ENCODE measurements around the gene CFAP251. TPM values are rescaled to one million over a fixed set of nuclear protein-coding genes. Genes with fewer than 3 reads are reported as not detected.

Gene CFAP251
- polyA plus RNA-seq, 1 donor (not counting 4 experiments of a cell fraction or from before 2014, with no cell fraction given), result 74.2 TPM

DNA sequence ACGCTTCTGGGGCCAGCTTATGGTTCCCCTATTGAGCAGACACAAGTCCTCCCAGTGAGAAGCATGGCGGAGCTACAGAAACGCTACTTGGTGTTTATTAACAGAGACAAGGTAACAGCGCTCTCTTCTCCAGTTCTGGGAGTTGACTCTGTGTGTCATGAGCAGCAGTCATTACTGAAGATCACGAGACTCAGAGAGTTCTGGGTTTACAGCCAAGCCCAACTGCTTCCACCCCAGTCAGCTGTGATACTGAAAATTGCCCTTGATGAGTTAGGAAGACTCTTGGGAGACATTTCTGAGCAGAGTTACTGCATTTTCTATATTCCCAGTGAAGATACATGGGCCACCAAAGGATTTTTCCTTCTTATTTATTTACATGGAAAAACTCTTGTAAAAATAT is 48.6 kb downstream of the CFAP251 start:
- no peaks in the 10 kb centered on the region for H3K79me2 ChIP-seq (ENCODE audit: control insufficient read depth, insufficient read depth, low read length)
- no peaks in the 10 kb centered on the region for H3K27me3 ChIP-seq (ENCODE audit: control insufficient read depth, extremely low read depth, insufficient read depth, low read length)
- H3K36me3 ChIP-seq (ENCODE audit: control insufficient read depth in 2 of 2, extremely low read depth in 1 of 2, insufficient read depth in 2 of 2, low read length in 2 of 2), result peaks cover 46 to 65% of the 10 kb centered on the region in 2 experiments
- H3K9me3 ChIP-seq (ENCODE audit: control insufficient read depth, low read depth, low read length), result no peaks in the 10 kb centered on the region
- TF ChIP-seq EZH2 (IDR thresholded peaks at IDR 0.05; ENCODE audit: low read length), result no peak
- H2AFZ ChIP-seq (ENCODE audit: control insufficient read depth, low read length), result no peak overlapping the region
- H3K9ac ChIP-seq (ENCODE audit: control insufficient read depth, extremely low read depth, insufficient read depth, low read length), result no peak overlapping the region
- FAIRE-seq, result no peak
- peaks cover 13% of the 10 kb centered on the region for H3K4me1 ChIP-seq (ENCODE audit: control insufficient read depth, extremely low read depth, insufficient read depth, low read length)
- H3K27ac ChIP-seq (ENCODE audit: control insufficient read depth, insufficient read depth, low read length), result no peak overlapping the region
- H3K4me2 ChIP-seq (ENCODE audit: control insufficient read depth, extremely low read depth, insufficient read depth, low read depth, low read length), result no peak overlapping the region
- H4K20me1 ChIP-seq (ENCODE audit: control insufficient read depth, extremely low read depth, insufficient read depth, low read length), result no peaks in the 10 kb centered on the region
- no peaks in the 10 kb centered on the region for H3K9me1 ChIP-seq (ENCODE audit: control insufficient read depth, extremely low read depth, insufficient read depth, low read length)
- dilution Hi-C loops (cut with MboI; ENCODE audit: extremely low pct_ligation_motif_present, low sequenced_read_pairs), result no loop called here
- DNase-seq (ENCODE audit: low read depth, low spot score), result no peak
- H3K4me3 ChIP-seq (ENCODE audit: control insufficient read depth in 2 of 3, extremely low read depth in 1 of 3, insufficient read depth in 2 of 3, low read depth in 1 of 3, low read length in 3 of 3), result no peak overlapping the region

- dilution Hi-C loops (cut with MboI; ENCODE audit: extremely low pct_ligation_motif_present, low sequenced_read_pairs), result no loop called here
- peaks cover 13% of the 10 kb centered on the region for H3K4me1 ChIP-seq (ENCODE audit: control insufficient read depth, extremely low read depth, insufficient read depth, low read length)
- no peaks in the 10 kb centered on the region for H3K79me2 ChIP-seq (ENCODE audit: control insufficient read depth, insufficient read depth, low read length)
- H3K4me3 ChIP-seq (ENCODE audit: control insufficient read depth in 2 of 3, extremely low read depth in 1 of 3, insufficient read depth in 2 of 3, low read depth in 1 of 3, low read length in 3 of 3), result no peak overlapping the region
- H4K20me1 ChIP-seq (ENCODE audit: control insufficient read depth, extremely low read depth, insufficient read depth, low read length), result no peaks in the 10 kb centered on the region
- H3K9ac ChIP-seq (ENCODE audit: control insufficient read depth, extremely low read depth, insufficient read depth, low read length), result no peak overlapping the region
- H3K9me3 ChIP-seq (ENCODE audit: control insufficient read depth, low read depth, low read length), result no peaks in the 10 kb centered on the region
- H3K36me3 ChIP-seq (ENCODE audit: control insufficient read depth in 2 of 2, extremely low read depth in 1 of 2, insufficient read depth in 2 of 2, low read length in 2 of 2), result peaks cover 36 to 50% of the 10 kb centered on the region in 2 experiments
- H3K27ac ChIP-seq (ENCODE audit: control insufficient read depth, insufficient read depth, low read length), result no peak overlapping the region
- H3K27me3 ChIP-seq (ENCODE audit: control insufficient read depth, extremely low read depth, insufficient read depth, low read length), result no peaks in the 10 kb centered on the region
- no peak overlapping the region for H2AFZ ChIP-seq (ENCODE audit: control insufficient read depth, low read length)
- TF ChIP-seq EZH2 (IDR thresholded peaks at IDR 0.05; ENCODE audit: low read length) (no peak), CTCF (optimal IDR thresholded peaks at IDR 0.05 in 1 of 3, IDR thresholded peaks at IDR 0.05 in 1 of 3, conservative IDR thresholded peaks at IDR 0.05 in 1 of 3; ENCODE audit: extremely low read depth in 1 of 3, insufficient read depth in 2 of 3, low read length in 3 of 3) (no peak)
- FAIRE-seq (no peak), DNase-seq (ENCODE audit: low read depth, low spot score) (no peak)
- H3K9me1 ChIP-seq (ENCODE audit: control insufficient read depth, extremely low read depth, insufficient read depth, low read length), result no peaks in the 10 kb centered on the region
- no peak overlapping the region for H3K4me2 ChIP-seq (ENCODE audit: control insufficient read depth, extremely low read depth, insufficient read depth, low read depth, low read length)
Measured at GRCh38 chr12:121968876-121969275, 50.5 kb downstream of the CFAP251 start.

DNA sequence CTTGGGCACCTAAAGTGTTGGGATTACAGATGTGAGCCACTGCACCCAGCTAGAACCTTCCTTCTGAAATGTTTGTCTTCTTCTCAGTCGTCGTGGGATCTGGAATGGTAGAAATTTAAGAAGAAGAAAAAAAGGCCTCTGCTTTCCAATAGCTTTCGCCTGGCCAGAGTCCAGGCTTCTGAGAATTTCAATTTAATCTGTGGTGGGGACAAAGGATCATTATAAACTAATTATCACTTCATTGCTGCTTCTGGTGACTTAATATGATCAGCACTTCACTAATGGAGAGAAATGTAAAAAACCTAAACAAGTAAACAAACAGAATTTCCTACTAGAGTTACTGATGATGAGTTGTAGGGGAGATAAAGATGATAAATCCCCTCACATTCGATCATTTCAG is 51.3 kb downstream of the CFAP251 start:
- Histone ChIP-seq H3K9ac (ENCODE audit: control insufficient read depth, extremely low read depth, insufficient read depth, low read length) (no peak overlapping the region), H3K9me3 (ENCODE audit: control insufficient read depth, low read depth, low read length) (no peaks in the 10 kb centered on the region), H3K4me3 (ENCODE audit: control insufficient read depth in 2 of 3, extremely low read depth in 1 of 3, insufficient read depth in 2 of 3, low read depth in 1 of 3, low read length in 3 of 3) (no peak overlapping the region), H4K20me1 (ENCODE audit: control insufficient read depth, extremely low read depth, insufficient read depth, low read length) (no peaks in the 10 kb centered on the region), H3K79me2 (ENCODE audit: control insufficient read depth, insufficient read depth, low read length) (no peaks in the 10 kb centered on the region), H3K36me3 (ENCODE audit: control insufficient read depth in 2 of 2, extremely low read depth in 1 of 2, insufficient read depth in 2 of 2, low read length in 2 of 2) (peaks cover 34 to 45% of the 10 kb centered on the region in 2 experiments), H3K27me3 (ENCODE audit: control insufficient read depth, extremely low read depth, insufficient read depth, low read length) (no peaks in the 10 kb centered on the region), H3K4me2 (ENCODE audit: control insufficient read depth, extremely low read depth, insufficient read depth, low read depth, low read length) (no peak overlapping the region), H3K27ac (ENCODE audit: control insufficient read depth, insufficient read depth, low read length) (no peak overlapping the region), H3K4me1 (ENCODE audit: control insufficient read depth, extremely low read depth, insufficient read depth, low read length) (peaks cover 9% of the 10 kb centered on the region), H2AFZ (ENCODE audit: control insufficient read depth, low read length) (no peak overlapping the region), H3K9me1 (ENCODE audit: control insufficient read depth, extremely low read depth, insufficient read depth, low read length) (no peaks in the 10 kb centered on the region)
- dilution Hi-C loops (cut with MboI; ENCODE audit: extremely low pct_ligation_motif_present, low sequenced_read_pairs), result no loop called here
- TF ChIP-seq CTCF (optimal IDR thresholded peaks at IDR 0.05 in 1 of 3, IDR thresholded peaks at IDR 0.05 in 1 of 3, conservative IDR thresholded peaks at IDR 0.05 in 1 of 3; ENCODE audit: extremely low read depth in 1 of 3, insufficient read depth in 2 of 3, low read length in 3 of 3) (no peak), EZH2 (IDR thresholded peaks at IDR 0.05; ENCODE audit: low read length) (no peak)
- DNase-seq (ENCODE audit: low read depth, low spot score), result no peak
- FAIRE-seq, result no peak
